ENCODE measurements around the gene CAMK2N2. TPM values are rescaled to one million over a fixed set of nuclear protein-coding genes. Genes with fewer than 3 reads are reported as not detected.

The CAMK2N2 gene
- total RNA-seq, 1 donor from 2014 or later = 4.5 TPM

DNA sequence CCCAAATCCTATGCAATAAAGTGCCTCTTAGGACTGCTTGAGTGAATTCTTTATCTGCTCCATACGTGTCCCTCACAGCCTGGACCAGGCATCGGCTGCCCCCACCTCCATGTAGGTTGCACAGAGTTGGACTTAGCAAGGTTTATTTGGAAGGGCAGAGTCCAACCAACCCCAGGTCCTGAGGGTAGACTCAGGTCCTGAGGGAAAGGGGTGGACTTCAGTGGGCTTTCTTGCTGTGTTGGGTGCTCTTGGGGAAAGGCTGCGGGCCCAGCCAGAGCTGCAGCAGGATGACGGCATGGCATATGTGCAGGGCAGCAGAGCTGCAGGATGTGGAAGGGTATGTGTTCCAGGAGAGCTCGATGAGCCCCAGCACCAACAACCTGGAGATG is 19.1 kb downstream of the CAMK2N2 start:
- no peak for FAIRE-seq
- DNase-seq (ENCODE audit: low spot score in 2 of 2) = no peak

DNA sequence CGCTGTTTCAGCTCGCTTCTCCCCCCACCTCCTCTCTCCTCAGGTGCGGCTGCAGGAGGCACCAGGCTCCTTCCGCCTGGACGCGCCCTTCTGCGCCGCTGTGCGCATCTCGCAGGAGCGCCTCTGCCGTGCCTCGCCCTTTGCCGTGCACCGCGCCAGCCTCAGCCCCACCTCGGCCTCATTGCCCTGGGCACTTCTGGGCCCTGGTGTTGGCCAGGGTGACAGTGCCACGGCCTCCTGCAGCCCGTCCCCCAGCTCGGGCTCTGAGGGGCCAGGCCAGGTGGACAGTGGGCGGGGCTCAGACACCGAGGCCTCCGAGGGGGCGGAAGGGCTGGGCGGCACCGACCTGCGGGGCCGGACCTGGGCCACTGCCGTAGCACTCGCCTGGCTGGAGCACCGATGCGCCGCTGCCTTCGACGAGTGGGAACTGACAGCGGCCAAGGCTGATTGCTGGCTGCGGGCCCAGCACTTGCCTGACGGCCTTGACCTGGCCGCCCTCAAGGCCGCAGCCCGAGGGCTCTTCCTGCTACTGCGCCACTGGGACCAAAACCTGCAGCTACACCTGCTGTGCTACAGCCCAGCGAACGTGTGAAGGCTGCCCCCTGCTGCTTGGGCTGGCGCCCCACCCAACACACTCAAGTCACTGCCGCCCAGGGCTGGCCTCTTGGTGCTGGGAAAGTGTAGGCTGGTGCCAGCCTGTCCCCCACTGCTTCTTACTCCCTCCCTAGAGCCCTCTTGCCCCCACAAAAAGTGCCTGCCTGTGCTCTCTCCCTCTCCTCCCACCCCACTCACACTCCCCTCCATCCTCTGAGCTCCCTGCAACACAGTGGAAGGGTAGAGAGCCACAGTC is 19.7 kb downstream of the CAMK2N2 start:
- DNase-seq (ENCODE audit: low spot score in 2 of 2) = no peak
- FAIRE-seq = no peak

DNA sequence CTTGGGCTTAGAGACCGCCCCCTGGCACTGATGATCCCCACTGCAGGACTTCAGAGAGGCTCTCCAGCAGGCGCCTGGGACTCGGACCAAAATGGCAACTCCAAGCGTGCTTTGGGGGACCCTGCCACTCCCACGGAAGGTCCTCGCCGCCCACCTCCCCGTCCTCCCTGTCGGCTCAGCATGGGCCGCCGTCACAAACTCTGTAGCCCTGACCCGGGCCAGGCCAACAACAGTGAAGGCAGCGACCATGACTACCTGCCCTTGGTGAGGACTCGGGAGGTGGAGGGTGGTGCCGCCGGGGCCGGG is 20.3 kb downstream of the CAMK2N2 start:
- DNase-seq (ENCODE audit: low spot score in 2 of 2) (no peak), FAIRE-seq (no peak)

- DNase-seq (ENCODE audit: low spot score in 2 of 2) = no peak
Measured at GRCh38 chr3:184240384-184241140, 20.8 kb downstream of the CAMK2N2 start.

GRCh38 chr3:184239708-184240107 is 21.6 kb downstream of the CAMK2N2 start:
- no peak for DNase-seq (ENCODE audit: low spot score in 2 of 2)
- no peak for FAIRE-seq

More at GRCh38 chr3:184240384-184241140, 20.8 kb downstream of the CAMK2N2 start:
- no peak for FAIRE-seq

DNA sequence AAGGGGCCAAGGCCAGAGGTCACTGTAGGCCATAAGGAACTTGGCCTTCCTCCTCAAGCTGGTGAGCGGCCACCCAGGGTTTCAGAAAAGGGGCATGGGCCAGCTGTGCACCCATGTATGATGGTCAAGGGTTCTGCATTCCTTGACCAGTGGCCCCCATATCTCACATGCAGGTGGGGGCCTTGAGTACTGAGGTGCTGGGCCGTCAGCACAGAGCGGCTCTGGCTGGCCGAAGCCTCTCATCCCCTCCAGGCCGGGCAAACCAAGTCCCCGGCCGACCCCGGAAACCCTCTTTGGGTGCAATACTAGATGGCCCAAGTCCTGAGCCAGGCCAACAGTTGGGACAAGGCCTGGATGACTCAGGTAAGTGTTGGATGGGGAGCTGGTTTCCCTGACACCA is 22.1 kb downstream of the CAMK2N2 start:
- no peak for DNase-seq (ENCODE audit: low spot score in 2 of 2)
- FAIRE-seq = no peak

GRCh38 chr3:184238246-184238818 is 23.0 kb downstream of the CAMK2N2 start:
- DNase-seq (ENCODE audit: low spot score in 2 of 2) (peak in 1 of 2 donors; percentile 12), FAIRE-seq (no peak)

DNA sequence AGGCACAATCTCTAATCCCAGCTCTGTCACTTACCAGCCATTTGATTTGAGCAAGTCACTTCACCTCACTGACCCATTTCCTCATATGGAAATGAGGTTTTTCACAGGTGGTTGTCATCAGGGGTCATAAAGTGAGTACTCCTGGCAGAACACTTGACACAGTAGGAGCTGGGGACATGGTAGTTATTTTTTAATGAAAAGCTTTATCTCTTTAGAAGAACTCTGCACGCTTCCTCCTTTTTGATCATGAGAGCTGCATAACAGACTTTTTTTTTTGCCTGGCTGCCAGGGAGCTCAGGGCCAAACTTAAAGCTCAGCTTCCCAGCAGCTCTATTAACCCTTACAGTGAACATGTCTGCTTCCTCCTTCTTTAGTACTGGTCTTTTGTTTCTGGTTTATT is 23.5 kb downstream of the CAMK2N2 start:
- DNase-seq (ENCODE audit: low spot score in 2 of 2) (peak in 1 of 2 donors; percentile 7), FAIRE-seq (no peak)

GRCh38 chr3:184237211-184237610 is 24.1 kb downstream of the CAMK2N2 start:
- FAIRE-seq (no peak), DNase-seq (ENCODE audit: low spot score in 2 of 2) (peak in 1 of 2 donors; percentile 12)

DNA sequence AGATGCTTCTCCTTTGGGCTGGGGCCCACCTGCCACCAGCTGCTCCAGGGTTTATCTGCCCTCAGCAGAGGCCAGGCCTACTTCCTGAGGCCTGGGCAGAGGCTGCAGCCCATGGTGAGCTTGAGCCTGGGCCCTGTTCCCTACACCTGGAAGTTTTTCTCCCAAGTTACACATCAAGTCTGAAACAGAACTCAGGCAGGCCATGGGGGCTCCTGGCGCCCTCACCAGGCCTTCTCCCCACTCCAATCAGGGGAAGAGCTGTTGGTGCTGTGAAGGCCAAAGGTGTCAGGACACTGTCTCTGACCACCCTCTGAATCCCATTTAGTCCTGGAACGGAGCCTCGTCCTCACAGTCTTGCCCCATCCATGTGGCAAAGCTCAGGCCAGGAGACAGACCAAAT is 24.7 kb downstream of the CAMK2N2 start:
- no peak for FAIRE-seq

DNA sequence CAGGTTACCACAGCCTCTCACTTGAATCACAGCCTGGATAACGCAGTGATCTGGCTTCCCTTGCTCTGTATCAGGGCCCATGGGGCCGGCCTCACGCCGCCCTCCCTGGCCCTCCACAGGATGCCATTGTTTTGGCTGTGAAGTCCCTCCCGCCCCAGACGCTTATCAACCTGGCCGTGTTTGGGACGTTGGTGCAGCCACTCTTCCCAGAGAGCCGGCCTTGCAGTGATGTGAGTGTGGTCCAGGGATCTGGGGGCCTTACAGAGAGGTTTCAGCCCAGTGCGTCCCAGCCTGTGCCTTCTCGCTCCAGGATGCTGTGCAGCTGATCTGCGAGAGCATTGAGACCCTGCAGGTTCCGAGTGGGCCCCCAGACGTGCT is 25.3 kb downstream of the CAMK2N2 start:
- no peak for FAIRE-seq
- DNase-seq (ENCODE audit: low spot score in 2 of 2) = peak in 1 of 2 donors; percentile 11

More for the DNA sequence above, 24.7 kb downstream of the CAMK2N2 start:
- DNase-seq (ENCODE audit: low spot score in 2 of 2) = no peak

DNA sequence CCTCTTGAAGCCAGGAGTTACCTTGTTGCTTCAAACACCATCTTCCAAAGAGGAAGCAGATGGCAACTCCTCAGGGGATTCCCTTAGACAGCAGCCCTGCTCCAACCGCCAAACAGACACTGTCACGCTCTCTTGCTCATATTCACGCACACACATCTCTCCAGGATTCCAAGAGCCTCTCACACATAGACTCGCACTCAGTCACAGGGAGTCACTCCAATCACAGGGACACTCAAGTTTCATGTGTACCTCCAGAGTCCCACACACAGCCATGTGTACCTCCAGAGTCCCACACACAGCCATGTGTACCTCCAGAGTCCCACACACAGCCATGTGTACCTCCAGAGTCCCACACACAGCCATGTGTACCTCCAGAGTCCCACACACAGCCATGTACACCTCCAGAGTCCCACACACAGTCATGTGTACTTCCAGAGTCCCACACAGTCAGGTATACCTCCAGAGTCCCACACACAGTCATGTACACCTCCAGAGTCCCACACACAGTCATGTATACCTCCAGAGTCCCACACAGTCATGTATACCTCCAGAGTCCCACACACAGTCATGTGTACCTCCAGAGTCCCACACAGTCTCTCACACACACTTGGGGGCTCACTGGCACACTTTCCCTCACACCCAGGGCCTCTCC is 25.8 kb downstream of the CAMK2N2 start:
- DNase-seq (ENCODE audit: low spot score in 2 of 2) = peak in 1 of 2 donors; percentile 10
- no peak for FAIRE-seq

DNA sequence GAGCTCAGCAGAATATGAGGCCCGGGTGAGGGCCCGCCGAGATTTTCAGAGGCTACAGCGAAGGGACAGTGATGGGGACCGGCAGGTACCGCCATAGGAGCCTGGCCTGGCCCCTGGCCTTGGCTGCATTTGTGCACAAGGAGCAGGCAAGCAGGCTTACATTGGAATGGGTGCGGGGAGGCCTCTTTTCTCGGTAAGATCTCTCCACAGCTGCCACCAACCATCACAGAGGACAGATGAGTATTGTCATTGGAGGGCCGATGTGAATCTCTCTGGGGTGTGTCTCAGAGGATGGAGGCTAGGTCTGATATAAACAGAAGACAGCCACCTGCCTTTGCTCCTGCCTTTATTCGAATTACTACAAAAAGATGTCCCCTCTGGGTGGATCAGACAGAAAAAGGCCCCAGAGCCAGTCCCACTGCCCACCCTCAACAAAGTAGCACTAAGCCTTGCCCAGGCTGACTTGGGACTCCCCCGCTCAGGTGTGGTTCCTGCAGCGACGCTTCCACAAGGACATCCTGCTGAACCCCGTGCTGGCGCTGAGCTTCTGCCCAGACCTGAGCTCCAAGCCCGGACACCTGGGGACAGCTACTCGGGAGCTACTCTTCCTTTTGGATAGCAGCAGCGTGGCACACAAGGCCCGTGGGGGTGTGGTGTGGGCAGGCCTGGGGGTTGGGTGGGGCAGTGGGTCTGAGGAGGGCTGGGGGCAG is 26.5 kb downstream of the CAMK2N2 start:
- DNase-seq (ENCODE audit: low spot score in 2 of 2) = peak in 1 of 2 donors; percentile 26
- FAIRE-seq = no peak

DNA sequence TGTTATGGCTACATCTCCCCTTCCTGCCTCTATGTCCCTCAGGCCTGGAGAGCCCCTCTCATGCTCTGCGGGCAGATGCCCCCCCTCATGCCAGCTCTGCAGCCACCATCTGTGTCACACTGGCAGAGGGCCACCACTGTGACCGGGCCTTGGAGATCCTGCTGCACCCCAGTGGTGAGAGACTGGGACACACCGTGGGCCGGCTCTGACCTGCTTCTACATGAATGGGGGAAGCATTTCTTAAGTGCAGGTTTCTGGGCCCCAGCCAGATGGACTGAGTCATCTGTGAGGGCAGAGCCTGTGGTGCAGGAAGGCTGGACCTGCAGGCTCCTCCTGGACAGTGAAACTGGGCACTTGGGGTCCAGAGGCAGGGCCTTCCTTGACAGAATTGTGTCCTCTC is 27.1 kb downstream of the CAMK2N2 start:
- FAIRE-seq (no peak), DNase-seq (ENCODE audit: low spot score in 2 of 2) (peak; percentile 68 to 78)

GRCh38 chr3:184233127-184233843 is 28.1 kb downstream of the CAMK2N2 start:
- DNase-seq (ENCODE audit: low spot score in 2 of 2) = peak in 1 of 2 donors; percentile 17
- no peak for FAIRE-seq

- peak in 1 of 2 donors; percentile 29 for DNase-seq (ENCODE audit: low spot score in 2 of 2)
- FAIRE-seq = no peak
Measured at GRCh38 chr3:184231671-184232070, 29.7 kb downstream of the CAMK2N2 start.

DNA sequence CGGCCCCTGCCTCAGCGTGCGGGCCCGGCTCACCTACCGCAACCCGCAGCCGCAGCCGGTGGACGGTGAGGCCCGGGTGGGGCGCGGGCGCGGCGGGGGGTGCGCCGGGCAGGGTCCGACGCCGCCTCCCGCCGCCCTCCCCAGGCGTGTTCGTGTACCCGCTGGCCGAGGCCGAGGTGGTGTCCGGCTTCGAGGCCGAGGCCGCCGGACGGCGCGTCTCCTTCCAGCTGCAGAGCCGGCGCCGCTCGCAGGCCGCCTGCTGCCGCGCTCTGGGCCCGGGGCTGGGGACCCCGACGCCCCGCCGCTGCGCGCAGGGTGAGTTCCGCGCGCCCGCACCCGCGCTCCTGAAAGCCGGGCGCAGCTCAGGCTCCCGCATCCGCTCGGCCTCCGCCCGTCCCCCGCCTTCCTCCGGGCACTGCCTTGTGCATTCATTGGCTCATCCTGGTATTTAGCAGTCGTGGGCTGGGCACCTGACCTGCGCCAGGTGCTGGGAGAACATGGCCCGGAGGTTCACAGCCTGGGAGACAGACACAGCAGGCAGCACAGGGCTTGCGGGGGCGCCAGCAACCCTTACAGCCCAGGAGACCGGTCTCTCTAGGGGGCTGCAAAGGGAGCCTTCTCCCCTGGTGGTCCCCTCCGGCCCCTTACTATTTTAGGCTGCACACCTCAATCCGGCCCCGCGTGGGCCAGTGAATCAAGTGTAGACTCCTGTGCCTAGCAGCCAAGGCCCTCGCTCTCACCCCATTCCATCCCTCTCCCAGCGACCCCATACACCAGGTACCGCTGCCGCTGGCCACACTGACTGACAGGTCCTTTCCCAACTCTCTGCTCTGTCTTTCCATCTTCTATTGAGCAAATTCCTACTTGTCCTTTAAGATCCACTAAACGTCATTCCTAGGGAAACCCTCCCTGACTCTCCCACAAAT is 30.5 kb downstream of the CAMK2N2 start:
- FAIRE-seq (no peak), DNase-seq (ENCODE audit: low spot score in 2 of 2) (no peak)

GRCh38 chr3:184230081-184230602 is 31.2 kb downstream of the CAMK2N2 start:
- FAIRE-seq (no peak), DNase-seq (ENCODE audit: low spot score in 2 of 2) (peak; percentile 54 to 55)

Measured in frontal cortex (tissue), 4 donors.